SK-N-SH (cell line): ENCODE data around the gene MNT.

Experiments used
- CTCF ChIP-seq: fragments of 200-600 bp; sonication (generic); IDR thresholded peaks from 2 replicates; pipeline ENCODE4 v1.6.1; 2017; ENCODE audit warnings: antibody characterized with exemption, mild to moderate bottlenecking, moderate library complexity
- ELF1 ChIP-seq: IDR thresholded peaks from 2 replicates; pipeline ENCODE4 v1.4.0; 2012
- EZH2phosphoT487 ChIP-seq: fragments of 200-600 bp; sonication (generic); IDR thresholded peaks from 2 replicates; pipeline ENCODE4 v1.6.1; 2017; ENCODE audit warnings: low read depth, mixed run types, mild to moderate bottlenecking, antibody characterized with exemption, moderate library complexity, borderline replicate concordance
- FOSL2 ChIP-seq: IDR thresholded peaks from 2 replicates; pipeline ENCODE4 v1.4.0; 2012; ENCODE audit warnings: low read depth, mild to moderate bottlenecking, moderate library complexity, borderline replicate concordance
- FOXM1 ChIP-seq: IDR thresholded peaks from 2 replicates; pipeline ENCODE4 v1.4.0; 2012; ENCODE audit warnings: low read depth, mild to moderate bottlenecking
- NFIC ChIP-seq: IDR thresholded peaks from 2 replicates; pipeline ENCODE4 v1.4.0; 2012; ENCODE audit warnings: borderline replicate concordance
- NRF1 ChIP-seq: IDR thresholded peaks from 2 replicates; pipeline ENCODE4 v1.6.1; 2012; ENCODE audit warnings: low read depth, mild to moderate bottlenecking, low read length
- PBX3 ChIP-seq: IDR thresholded peaks from 2 replicates; pipeline ENCODE4; 2012
- RCOR1 ChIP-seq: fragments of 150-350 bp; IDR thresholded peaks from 2 replicates; pipeline ENCODE4 v1.6.1; 2017; ENCODE audit warnings: antibody characterized with exemption, low read length
- REST ChIP-seq: IDR thresholded peaks from 2 replicates; pipeline ENCODE4 v1.6.1; 2012; ENCODE audit warnings: mild to moderate bottlenecking, low read depth, low read length, moderate library complexity
- YY1 ChIP-seq: IDR thresholded peaks from 2 replicates; pipeline ENCODE4 v1.4.0; 2012; ENCODE audit warnings: low read depth, mild to moderate bottlenecking
- TF ChIP-seq, protein P1 (sequence below): fragments of 150-350 bp; IDR thresholded peaks from 2 replicates; pipeline ENCODE4 v1.6.1; 2017; ENCODE audit warnings: antibody characterized with exemption, low read length, low read depth, borderline replicate concordance
- TF ChIP-seq, protein P2 (sequence below): IDR thresholded peaks from 2 replicates; pipeline ENCODE4 v1.4.0; 2012; ENCODE audit warnings: low read depth, borderline replicate concordance

DNA sequence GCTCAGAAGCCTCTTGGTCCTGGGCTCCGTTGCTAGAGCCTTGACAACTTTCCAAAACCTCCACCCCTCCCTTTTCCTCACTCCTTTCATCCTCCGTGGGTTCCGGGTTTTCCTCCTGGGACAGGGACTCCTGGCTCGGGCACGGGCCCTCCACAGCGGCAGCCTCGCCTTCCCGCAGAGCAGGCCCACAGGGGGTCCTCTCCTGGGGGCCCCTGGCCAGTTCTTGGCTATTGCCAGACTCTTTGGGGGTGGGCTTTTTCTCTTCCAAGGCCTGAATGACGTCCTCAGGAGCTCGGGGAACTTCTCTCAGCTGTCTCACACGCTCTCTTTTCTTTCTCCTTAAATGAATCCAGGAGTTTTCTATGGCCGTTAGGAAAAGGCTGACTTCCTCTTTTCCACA is 19.3 kb upstream of the MNT start:
- no peak for TF ChIP-seq CTCF
- no peak for TF ChIP-seq FOXM1
- TF ChIP-seq RCOR1: no peak
- TF ChIP-seq, protein P1, sequence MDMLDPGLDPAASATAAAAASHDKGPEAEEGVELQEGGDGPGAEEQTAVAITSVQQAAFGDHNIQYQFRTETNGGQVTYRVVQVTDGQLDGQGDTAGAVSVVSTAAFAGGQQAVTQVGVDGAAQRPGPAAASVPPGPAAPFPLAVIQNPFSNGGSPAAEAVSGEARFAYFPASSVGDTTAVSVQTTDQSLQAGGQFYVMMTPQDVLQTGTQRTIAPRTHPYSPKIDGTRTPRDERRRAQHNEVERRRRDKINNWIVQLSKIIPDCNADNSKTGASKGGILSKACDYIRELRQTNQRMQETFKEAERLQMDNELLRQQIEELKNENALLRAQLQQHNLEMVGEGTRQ: no peak
- no peak for TF ChIP-seq ELF1
- no peak for TF ChIP-seq REST
- TF ChIP-seq NFIC: no peak
- no peak for TF ChIP-seq EZH2phosphoT487
- no peak for TF ChIP-seq YY1
- no peak for TF ChIP-seq NRF1
- TF ChIP-seq, protein P2, sequence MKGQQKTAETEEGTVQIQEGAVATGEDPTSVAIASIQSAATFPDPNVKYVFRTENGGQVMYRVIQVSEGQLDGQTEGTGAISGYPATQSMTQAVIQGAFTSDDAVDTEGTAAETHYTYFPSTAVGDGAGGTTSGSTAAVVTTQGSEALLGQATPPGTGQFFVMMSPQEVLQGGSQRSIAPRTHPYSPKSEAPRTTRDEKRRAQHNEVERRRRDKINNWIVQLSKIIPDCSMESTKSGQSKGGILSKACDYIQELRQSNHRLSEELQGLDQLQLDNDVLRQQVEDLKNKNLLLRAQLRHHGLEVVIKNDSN: no peak
- no peak for TF ChIP-seq PBX3
- no peak for TF ChIP-seq FOSL2
